ENCODE results near the gene TRMT61B.

The TRMT61B gene

DNA sequence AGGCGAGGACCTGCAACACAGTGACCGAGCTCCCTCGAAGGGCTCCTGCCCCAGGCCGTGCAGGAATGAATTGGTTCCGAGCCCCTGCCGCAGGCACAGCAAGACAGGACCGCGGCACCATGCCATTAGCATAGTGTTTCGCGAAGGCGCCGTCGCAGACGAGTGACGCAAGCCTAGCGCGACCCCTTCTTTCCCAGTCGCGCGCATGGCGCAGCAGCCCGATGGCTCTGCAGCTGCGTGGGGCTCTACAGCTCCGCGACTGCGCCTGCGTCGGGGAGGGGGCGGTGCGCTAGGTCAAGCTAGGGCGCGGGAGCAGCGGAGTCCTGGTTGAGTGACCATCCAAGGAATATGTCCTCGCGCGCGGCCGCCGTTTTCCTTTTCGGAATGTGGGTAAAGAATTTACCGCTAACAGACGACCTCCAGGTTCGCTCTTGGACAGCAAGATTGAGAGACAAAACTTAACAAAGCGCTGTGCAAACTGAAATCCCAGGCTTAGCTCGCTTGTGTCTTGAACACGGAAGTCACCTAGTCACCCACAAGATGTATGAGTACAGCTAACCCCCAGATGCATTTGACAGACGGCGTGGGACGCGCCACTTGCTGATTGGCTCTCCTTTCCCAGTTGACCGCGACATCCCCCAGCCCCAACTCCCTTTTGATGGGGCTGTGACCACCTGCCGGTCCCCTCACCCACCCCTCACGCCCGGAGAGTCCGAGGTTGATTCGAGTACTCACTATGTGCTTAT lies at the start of gene TRMT61B:
Gene TRMT61B, minus strand, starts transcription at position 164 of the 746 bp plus-strand sequence. Its CDS starts 32 bp downstream, at position 132.
- DNase-seq = peak; percentile 94 to 96

DNA sequence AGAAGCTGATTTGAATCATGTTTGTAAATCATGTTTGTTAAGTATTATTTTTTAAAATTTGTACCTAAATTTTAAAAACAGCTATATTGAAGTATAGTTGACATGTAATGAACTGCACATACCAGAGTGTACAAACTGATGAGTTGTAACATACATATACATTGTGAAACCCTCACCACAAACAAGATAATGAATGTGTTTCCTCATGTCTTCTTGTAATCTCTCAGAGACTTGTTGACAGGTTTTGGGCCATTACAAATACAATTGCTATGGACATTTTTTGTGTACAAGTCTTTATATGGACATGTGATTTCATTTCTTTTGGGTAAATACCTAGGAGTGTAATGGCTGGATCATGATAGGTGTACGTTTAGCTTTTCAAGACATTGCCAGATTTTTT lies 45.8 kb upstream of the TRMT61B start:
- no peak for DNase-seq

DNA sequence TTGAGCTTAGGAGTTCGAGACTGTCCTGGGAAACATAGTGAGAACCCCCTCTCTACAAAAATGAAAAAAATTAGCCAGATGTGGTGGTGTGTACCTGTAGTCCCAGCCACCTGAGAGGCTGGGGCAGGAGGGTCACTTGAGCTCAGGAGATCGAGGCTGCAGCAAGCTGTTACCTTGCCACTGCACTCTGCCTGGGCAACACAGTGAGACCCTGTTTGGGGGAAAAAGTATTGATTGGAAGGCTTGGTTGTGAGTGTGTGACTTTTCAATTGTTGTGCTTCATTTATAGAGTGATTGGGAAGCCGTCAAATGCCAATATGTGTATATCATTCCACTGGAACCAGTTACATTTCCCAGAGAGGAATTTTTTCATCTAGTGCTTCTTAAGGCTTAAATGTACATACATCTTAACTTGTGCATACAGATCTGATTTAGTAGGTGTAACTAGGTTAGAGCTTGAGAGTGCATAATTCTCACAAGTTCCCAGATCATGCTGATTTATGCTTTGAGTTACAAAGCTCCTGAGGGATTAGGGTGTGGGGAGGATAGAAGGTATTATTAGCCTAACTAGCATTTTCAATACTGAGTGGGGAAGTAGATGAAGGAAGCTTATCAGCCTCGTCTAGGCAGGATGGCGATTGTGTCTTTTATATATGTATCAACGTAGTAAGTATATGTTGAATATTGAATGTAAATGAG lies 39.7 kb upstream of the TRMT61B start:
- no peak for DNase-seq

DNA sequence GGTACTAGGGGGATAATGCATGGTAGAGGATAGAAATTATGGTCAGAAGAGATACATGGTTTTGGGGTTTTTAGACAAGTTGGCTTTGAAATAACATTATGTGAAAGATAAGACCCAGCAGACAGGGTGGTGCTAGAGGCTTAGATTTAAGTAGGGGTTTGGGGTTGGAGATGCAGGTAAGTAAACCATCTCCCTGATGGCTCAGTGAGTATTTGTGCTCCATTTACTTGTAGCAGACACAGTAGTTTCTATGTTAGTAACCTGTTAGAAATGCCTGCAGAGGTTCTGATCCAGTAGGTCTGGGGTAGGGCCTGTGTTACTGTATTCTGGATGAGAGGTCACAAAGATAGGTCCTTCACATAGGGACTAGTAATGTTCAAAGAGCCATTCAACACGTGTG lies 38.1 kb upstream of the TRMT61B start:
- DNase-seq = no peak

DNA sequence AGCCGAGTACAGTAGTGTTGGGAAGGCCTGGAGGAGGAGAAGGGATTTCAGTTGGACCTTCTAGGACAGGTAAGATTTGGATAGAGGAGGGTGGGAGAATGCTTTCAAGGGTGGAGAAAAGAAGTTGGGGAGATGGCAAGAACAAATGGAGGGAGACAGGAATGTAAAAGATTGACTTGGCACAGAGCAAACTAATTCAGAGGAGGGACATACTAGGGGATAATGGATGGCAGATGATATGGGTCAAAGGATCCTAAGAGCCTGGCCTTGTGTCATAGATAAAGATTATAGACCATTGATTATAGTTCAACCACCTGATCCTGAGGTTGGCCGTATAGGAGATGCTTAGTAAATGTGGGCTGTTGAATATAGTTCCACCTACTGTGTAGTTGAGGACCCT lies 36.7 kb upstream of the TRMT61B start:
- DNase-seq = no peak

DNA sequence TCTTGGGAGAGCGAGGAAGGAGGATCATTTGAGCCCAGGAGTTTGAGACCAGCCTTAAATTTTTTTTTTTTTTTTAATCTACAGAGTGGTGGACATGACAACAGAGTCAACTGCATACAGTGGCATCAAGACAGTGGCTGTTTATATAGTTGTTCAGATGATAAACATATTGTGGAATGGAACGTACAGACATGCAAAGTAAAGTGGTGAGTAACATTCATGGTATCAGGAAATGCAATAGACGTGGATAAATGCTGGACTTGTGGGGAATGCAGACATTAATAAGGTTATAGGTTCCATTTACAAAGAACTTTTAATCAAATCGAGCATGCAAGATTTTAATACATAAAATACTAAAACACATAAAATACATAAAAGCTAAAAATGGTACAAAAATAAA lies 36.3 kb upstream of the TRMT61B start:
- DNase-seq = no peak

DNA sequence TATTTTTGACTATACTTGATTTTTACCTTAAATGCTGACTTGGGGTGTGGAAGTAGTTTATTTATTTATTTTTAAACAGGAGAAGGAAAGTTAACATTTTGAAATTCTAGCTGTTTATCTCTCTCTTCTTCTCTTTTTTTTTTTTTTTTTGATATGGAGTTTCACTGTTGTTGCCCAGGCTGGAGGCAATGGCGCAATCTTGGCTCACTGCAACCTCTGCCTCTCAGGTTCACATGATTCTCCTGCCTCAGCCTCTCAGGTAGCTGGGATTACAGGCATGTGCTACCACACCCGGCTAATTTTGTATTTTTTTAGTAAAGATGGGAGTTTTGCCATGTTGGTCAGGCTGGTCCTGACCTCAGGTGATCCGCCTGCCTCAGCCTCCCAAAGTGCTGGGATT lies 35.4 kb upstream of the TRMT61B start:
- no peak for DNase-seq

DNA sequence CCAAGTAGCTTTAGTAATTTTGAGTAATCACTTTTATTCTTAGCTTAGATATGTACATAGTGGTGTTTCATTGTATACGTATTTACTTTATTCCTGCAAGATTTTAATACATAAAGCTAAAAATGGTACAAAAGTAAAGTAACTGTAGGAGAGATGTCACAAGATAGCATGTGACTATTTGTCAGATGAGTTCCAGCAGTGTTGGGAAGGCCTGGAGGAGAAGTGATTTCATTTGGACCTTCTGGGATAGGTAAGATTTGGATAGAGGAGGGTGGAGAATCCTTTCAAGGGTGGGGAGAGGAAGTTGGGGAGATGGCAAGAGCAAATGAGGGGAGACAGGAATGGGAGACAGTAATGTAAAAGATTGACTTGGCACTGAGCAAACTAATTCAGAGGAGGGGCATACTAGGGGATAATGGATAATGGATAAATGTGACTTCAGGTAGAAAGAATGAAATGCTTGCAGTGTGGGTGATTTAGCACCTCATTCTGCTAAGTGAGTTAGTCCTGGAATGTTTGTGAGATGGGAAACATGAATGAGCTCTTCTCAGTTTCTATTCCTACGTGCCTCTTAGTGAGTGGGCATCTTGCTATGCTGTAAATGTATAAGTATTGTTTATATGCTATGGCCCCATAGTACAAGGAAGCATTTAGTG lies 34.8 kb upstream of the TRMT61B start:
- no peak for DNase-seq

DNA sequence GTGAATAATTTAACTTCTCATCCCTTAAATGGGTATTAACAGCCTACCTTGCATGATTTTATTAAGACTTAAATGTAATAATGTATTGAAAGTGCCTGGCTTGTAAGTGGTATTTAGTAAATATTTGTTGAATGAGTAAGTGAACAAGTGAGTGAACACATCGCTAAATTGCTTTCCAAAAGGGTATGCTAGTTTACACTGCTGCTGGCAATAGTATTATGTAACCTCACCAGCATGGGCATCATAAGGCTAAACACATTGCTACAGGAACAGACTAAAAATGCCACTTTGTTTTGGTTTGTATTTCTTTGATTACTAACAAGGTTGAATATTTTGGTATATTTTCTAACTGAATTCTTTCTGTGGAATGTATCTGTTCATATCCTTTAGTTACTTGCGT lies 34.2 kb upstream of the TRMT61B start:
- DNase-seq = no peak

DNA sequence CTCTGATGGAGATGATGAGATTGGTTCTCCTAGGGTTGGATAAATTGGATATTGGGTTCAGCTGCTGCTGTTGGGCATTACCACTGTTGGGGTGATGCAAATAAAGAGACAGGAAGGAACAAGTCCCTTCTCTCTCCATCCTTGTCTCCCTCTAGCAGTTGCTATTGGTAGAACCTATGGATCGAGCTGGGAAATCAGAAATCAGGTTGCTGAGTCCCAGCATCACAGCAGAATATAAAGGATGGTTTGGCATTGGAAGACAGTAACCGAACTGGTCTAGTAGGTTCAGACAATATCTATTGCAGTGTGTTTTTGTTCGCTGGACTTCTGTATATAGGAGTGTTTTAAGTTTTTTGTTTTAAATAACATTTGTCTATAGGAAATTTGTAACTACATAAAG lies 32.5 kb upstream of the TRMT61B start:
- no peak for DNase-seq

DNA sequence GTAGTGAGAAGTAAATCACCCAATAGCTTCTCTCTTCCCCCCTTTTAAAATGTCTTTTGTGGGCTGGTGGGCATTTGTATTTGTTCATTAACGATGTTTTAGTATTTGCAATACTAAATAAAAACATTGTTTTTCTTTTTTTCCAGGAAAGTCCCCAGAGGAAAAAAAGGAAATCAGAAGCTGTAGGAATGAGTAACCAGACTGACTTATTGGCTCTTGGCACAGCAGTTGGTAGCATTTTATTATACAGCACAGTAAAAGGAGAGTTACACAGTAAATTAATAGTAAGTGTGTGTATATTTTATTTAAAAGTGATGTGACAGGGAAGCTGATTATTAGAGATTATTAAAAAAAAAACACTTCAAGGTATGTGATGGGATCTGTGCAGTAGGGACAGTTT lies 31.7 kb upstream of the TRMT61B start:
- DNase-seq = no peak

DNA sequence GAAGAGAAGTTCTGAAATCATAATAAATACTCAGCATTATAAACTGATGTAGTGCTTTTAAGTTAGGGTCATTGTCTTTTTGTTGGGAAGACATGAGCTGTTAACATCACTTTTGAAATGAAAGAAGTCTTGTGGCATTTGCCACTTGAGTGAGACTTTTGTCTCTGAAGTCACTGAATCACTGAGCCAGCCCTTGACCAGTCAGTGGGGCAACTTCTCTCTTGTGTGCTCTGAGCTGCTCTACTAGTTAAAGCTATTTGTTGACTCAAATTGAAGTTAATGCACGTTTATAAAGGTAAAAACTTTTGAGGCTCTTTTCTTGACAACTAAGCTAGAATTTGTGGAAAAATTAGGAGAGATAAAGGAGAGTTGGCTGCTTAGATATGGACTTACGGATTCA lies 31.1 kb upstream of the TRMT61B start:
- DNase-seq = no peak

DNA sequence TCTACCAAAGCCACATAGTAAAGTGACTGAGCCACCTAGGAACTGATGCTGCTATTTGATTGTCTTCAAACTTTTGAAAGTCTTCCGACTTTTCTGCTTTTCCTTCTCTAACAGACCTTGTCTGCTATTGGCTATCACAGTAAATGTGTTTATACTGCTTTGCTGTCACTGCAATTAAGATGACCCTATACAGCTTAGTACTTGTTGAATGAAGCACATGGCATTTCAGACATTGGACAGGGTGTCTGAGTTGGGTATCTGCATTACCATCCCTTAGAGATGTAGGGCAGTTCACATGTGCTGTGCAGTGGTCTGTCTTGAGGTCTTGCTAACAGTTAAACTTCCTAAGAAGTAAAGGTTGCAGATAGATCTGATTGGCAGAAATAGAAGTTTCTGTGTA lies 27.9 kb upstream of the TRMT61B start:
- no peak for DNase-seq

DNA sequence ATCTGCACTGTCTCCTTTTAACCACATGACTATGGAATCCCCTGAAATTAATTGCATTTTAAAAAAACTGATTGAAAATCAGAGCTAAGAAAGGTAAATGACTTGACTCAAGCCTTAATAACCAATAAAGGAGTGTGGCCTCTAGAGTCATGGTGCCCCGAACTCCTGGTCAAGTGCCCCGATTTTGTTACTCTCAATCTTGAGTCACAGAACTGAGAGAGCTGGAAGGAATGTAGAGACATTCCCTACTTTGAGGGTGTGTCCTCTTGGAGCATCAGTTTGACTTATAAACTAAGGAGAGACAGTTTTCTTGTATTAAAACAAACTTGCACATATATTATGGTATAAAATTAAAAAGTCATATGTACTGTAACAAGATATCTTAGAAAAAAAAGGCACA lies 26.8 kb upstream of the TRMT61B start:
- no peak for DNase-seq

DNA sequence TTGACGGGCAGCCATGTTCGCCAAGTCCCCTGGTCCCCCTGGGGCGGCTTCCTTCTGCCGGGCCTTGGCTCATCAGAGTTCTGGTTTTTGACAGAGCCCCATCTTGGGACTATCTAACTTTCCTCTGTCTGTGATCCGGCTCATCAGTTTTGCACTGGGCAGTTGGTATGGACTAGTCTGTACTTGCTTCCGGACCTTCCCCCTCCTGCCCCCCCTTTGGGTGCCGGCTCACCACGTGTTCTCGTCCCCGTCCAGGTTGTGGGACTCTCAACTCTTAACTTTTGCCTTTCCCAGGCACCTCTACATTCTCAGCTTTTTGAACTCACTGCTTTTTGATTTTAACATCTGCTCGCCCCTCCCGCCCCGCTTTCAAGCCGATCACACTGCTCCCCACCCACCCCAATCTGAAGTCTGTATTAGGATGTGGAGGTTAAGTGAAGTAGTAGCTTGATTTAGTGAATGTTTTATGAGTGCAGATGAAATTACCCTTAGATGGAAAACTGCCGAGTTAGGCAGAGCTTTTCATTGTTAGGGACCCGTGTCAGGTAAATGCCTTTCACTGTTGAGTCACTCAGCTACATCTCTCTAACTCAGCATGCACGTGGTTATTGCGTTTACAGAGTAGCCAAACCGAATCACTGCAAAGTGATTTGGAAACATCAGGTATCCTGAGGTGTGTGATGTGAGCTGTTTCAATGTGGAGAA lies 25.2 kb upstream of the TRMT61B start:
- peak; percentile 12 to 26 for DNase-seq

DNA sequence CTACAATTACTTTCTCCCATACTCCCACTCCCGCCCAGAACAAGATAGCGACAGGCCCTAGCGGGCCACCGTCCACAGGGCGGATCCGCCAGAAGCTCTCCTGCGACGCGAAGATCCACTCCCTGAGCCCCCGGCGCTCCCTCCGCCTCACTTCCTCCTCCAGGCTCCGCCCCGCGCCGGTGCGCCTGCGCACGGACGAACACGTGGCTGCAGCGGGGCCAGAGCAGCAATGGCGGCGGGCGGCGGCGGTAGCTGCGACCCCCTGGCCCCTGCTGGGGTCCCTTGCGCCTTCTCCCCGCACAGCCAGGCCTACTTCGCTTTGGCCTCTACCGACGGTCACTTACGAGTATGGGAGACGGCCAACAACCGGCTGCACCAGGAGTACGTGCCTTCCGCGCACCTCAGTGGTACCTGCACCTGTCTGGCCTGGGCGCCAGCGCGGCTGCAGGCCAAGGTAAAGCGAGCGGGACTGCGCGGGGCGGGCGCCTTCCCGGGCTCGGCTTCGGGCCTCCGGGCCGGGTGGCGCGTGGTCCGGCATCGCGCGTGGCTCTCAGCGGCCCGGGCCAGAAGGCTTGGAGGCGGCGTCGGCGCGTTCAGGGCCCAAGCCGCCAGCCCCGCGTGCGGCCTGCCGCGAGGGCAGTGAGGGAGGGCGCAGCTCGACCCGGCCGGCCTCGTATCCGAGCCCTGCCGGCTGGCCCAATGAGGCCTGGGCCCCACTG lies 24.5 kb upstream of the TRMT61B start, which contains the start of gene WDR43:
Gene WDR43, plus strand, starts transcription at position 198 of the 719 bp plus-strand sequence. Its CDS starts 32 bp downstream, at position 230.
- DNase-seq = peak; percentile 98

DNA sequence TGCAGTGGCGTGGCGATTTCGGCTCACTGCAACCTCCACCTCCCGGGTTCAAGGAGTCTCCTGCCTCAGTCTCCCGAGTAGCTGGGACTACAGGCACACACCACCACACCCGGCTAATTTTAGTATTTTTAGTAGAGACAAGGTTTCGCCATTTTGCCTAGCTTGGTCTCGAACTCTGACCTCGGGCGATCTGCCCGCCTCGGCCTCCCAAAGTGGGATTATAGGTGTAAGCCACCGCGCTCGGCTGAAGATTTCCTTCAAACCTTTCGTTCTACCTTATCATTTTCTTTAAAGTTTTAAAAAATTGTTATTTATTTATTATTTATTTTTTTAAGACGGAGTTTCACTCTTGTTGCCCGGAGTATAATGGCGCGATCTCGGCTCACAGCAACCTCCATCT lies 23.4 kb upstream of the TRMT61B start:
- no peak for DNase-seq

DNA sequence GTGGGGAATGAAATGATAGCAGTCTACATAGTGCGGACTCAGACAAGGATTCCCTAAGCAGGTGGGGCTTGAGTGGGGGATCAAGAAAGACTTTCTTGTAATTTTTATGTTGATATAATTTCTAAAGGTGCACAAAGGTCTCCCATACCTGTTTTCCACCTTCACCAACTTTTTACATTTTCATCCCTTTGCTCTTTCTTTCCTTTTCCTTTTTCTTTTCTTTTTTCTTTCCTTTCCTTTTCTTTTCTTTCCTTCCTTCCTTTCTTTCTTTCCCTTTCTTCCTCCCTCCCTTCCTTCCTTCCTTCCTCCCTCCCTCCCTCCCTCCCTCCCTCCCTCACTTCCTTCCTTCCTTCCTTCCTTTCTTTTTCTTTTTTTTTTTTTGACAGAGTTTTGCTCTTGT lies 10.1 kb upstream of the TRMT61B start:
- no peak for DNase-seq

DNA sequence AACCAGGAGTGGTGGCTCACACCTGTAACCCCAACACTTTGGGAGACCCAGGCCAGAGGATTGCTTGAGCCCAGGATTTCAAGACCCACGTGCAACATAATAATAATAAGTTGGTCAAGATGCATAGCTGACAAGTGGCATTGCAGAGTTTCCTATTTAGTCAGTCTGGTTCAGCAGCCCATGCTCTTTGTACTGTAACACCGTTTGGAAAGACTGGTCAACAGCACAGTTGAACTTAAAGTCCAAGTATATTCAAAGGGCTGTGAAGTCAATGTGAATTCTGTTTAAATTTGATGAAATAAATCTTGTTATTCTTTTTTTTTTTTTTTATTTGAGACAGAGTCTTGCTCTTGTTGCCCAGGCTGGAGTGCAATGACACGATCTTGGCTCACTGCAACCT lies 1.5 kb upstream of the TRMT61B start:
- no peak for DNase-seq

DNA sequence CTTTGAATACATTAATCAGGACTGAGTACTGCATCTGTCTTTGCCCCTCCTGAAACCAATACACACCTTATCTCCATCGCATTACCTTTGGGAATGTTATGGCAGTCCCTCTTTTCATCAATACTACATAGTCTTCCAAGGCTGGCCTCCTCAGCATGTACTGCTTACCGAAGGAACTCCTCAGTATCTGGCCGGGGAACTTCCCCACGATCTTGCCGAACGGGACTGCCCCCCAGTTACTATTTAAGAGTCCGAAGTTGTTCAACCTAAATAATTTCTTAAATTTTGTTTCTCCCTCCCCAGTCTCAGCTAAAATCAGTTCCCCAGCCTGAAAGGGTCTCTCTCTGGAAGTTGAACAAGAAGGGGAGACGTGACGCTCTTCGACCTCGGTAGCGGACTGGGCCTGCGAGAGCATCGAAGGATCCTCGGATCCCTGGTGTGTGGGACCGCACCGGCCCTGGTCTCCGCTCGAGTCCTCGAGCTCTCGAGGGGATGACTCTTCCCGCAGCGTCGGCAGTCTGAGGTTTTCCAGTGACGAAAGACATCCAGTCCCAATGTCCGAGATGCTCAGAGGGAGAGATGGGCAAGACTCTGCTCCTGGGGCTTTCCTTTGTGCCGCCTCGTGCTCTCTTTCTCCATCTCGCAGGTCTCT lies 489 bp downstream of the TRMT61B start:
- DNase-seq = peak in 1 of 2 donors; percentile 19

DNA sequence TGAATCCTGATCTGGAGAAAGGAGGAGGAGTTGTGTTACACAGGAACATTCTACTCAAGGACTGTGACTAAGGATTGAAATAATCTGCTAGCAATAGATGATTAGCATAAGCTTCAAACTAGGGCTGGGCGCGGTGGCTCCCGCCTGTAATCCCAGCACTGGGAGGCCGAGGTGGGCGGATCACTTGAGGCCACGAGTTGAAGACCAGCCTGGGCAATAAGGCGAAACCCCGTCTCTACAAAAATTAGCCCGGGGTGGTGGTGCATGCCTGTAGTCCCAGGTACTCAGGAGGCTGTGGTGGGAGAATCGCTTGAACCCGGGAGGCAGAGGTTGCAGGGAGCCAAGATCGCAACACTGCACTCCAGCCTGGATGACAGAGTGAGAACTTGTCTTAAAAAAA lies 1.5 kb downstream of the TRMT61B start:
- DNase-seq = no peak

DNA sequence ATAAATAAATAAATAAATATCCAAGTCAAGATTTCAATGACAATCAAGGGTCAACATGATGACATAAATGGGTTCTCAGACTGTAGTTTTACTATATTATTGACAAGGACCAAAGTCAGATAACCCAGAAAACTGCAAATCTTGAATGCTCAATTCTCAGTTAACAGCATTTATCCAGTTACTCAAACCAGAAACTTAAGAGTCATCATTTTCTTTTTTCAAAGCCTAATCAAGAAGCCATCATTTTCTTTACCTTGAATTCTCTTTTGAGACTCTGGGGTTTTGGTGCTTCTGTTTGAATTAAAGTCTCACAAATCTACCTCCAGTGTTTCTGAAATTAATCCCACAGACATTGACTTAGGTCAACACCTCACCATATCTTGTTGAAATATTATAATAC lies 14.1 kb downstream of the TRMT61B start:
- DNase-seq = no peak

Data from CD4-positive, alpha-beta T cell treated with Interferon alpha-2 for 1 hour (primary cell).